Peyer's patch (tissue), 4 donors: ENCODE data around the gene PIK3R3. TPM values are rescaled to one million over a fixed set of nuclear protein-coding genes. Genes with fewer than 3 reads are reported as not detected.
"Not testable (repeated sequence)": the region's sequence is repeated elsewhere in the genome, so short reads cannot be mapped to it uniquely, and the experiment has no call there.

Experiments
- DNase-seq, 3 donors: peaks; one replicate each; pipeline ENCODE4 v3.0.0-alpha.2; 2017 to 2019
- H3K27ac ChIP-seq, 4 donors: fragments of 200-600 bp; sonication (generic); one replicate each; pipeline ENCODE4 v1.5.1; 2016 to 2019
- H3K27me3 ChIP-seq, 2 donors: fragments of 200-600 bp; sonication (generic); one replicate each; pipeline ENCODE4 v1.5.1; 2019
- H3K36me3 ChIP-seq, 3 donors: fragments of 200-600 bp; sonication (generic); one replicate each; pipeline ENCODE4 v1.5.1; 2016 to 2019
- H3K4me1 ChIP-seq, 4 donors: fragments of 200-600 bp; sonication (generic); one replicate each; pipeline ENCODE4 v1.5.1; 2016 to 2019
- H3K4me3 ChIP-seq, 4 donors: fragments of 200-600 bp; sonication (generic); 1 replicate in 3 of 4; 2 replicates in 1 of 4; pipeline ENCODE4 v1.5.1; 2016 to 2019; ENCODE audit warnings: mild to moderate bottlenecking in 1 of 4
- H3K9me3 ChIP-seq, 4 donors: fragments of 200-600 bp; sonication (generic); one replicate each; pipeline ENCODE4 v1.5.1; 2016 to 2019; ENCODE audit warnings: mild to moderate bottlenecking in 1 of 4
- CTCF ChIP-seq, 6 experiments: fragments of 450-650 bp in 4 of 6; fragments of 200-600 bp in 2 of 6; sonication (generic) in 1 of 6; IDR thresholded peaks; one replicate each; pipeline ENCODE4 v1.5.1; 2017 to 2019; ENCODE audit warnings: antibody characterized with exemption in 6 of 6, mild to moderate bottlenecking in 3 of 6, moderate library complexity in 1 of 6
- POLR2A ChIP-seq, 2 donors: fragments of 450-650 bp; IDR thresholded peaks; one replicate each; pipeline ENCODE4 v1.5.1; 2017; ENCODE audit warnings: antibody characterized with exemption in 2 of 2, mild to moderate bottlenecking in 2 of 2, moderate library complexity in 2 of 2
- total RNA-seq, 4 donors: library from RNA; depleted of rRNA; stranded (reverse); fragments of >200 nt; gene quantifications; one replicate each; pipeline ENCODE4 v1.1.0, GENCODE V29; 2016

The PIK3R3 gene
- total RNA-seq, 4 donors from 2014 or later, result 2.8 to 12.4 (median 6.4) TPM

- H3K36me3 ChIP-seq, result peaks cover 0 to 12% (median 0%) of the 10 kb centered on the region in 3 donors
- H3K27me3 ChIP-seq, result no peaks in the 10 kb centered on the region
- peak overlapping the region in 2 of 4 donors; percentile 65 to 81 for H3K27ac ChIP-seq
- TF ChIP-seq CTCF (IDR thresholded peaks at IDR 0.05) (no peak), POLR2A (IDR thresholded peaks at IDR 0.05) (peak in 1 of 2 donors; percentile 39)
- DNase-seq, result no peak
- no peaks in the 10 kb centered on the region for H3K9me3 ChIP-seq
- peaks cover 0 to 16% (median 0%) of the 10 kb centered on the region in 4 donors for H3K4me1 ChIP-seq
- peak overlapping the region in 2 of 4 donors; percentile 18 to 44 for H3K4me3 ChIP-seq
Observed at GRCh38 chr1:46062651-46063319, 69.6 kb downstream of the PIK3R3 start.

GRCh38 chr1:46061146-46061545, 71.3 kb downstream of the PIK3R3 start:
- TF ChIP-seq CTCF (IDR thresholded peaks at IDR 0.05) (no peak), POLR2A (IDR thresholded peaks at IDR 0.05) (no peak)
- H3K27me3 ChIP-seq, result no peaks in the 10 kb centered on the region
- H3K4me3 ChIP-seq, result no peak overlapping the region
- H3K36me3 ChIP-seq, result peaks cover 0 to 12% (median 0%) of the 10 kb centered on the region in 3 donors
- no peak overlapping the region for H3K27ac ChIP-seq
- DNase-seq, result no peak
- peaks cover 0 to 16% (median 0%) of the 10 kb centered on the region in 4 donors for H3K4me1 ChIP-seq
- no peaks in the 10 kb centered on the region for H3K9me3 ChIP-seq

- Histone ChIP-seq H3K27ac (no peak overlapping the region), H3K4me1 (peaks cover 0 to 16% (median 0%) of the 10 kb centered on the region in 4 donors), H3K27me3 (no peaks in the 10 kb centered on the region), H3K9me3 (no peaks in the 10 kb centered on the region), H3K4me3 (no peak overlapping the region), H3K36me3 (peaks cover 0 to 8% (median 0%) of the 10 kb centered on the region in 3 donors)
- no peak for TF ChIP-seq POLR2A (IDR thresholded peaks at IDR 0.05)
- no peak for TF ChIP-seq CTCF (IDR thresholded peaks at IDR 0.05)
- DNase-seq, result no peak
Observed at GRCh38 chr1:46058936-46059335, 73.5 kb downstream of the PIK3R3 start.

- Histone ChIP-seq H3K36me3 (peaks cover 0 to 8% (median 0%) of the 10 kb centered on the region in 3 donors), H3K27ac (no peak overlapping the region), H3K4me1 (peaks cover 0 to 7% (median 0%) of the 10 kb centered on the region in 4 donors), H3K9me3 (no peaks in the 10 kb centered on the region), H3K27me3 (no peaks in the 10 kb centered on the region), H3K4me3 (no peak overlapping the region)
- DNase-seq, result no peak
- TF ChIP-seq POLR2A (IDR thresholded peaks at IDR 0.05), result no peak
Observed at GRCh38 chr1:46057781-46058180, 74.6 kb downstream of the PIK3R3 start.

GRCh38 chr1:46057215-46057614, 75.2 kb downstream of the PIK3R3 start:
- not testable (repeated sequence) for H3K27ac ChIP-seq, H3K36me3 ChIP-seq, H3K4me3 ChIP-seq

GRCh38 chr1:46056325-46056724, 76.1 kb downstream of the PIK3R3 start:
- Histone ChIP-seq H3K36me3 (peaks cover 0 to 4% (median 0%) of the 10 kb centered on the region in 3 donors), H3K27me3 (no peaks in the 10 kb centered on the region), H3K27ac (no peak overlapping the region), H3K9me3 (no peaks in the 10 kb centered on the region), H3K4me3 (no peak overlapping the region), H3K4me1 (no peaks in the 10 kb centered on the region)
- DNase-seq, result no peak
- TF ChIP-seq POLR2A (IDR thresholded peaks at IDR 0.05), result no peak
- no peak for TF ChIP-seq CTCF (IDR thresholded peaks at IDR 0.05)

More at GRCh38 chr1:46057215-46057614, 75.2 kb downstream of the PIK3R3 start:
- DNase-seq, H3K4me1 ChIP-seq, H3K27me3 ChIP-seq, H3K9me3 ChIP-seq: not testable (repeated sequence)
